Measurements from ENCODE around the gene RFESD.

Gene RFESD

DNA sequence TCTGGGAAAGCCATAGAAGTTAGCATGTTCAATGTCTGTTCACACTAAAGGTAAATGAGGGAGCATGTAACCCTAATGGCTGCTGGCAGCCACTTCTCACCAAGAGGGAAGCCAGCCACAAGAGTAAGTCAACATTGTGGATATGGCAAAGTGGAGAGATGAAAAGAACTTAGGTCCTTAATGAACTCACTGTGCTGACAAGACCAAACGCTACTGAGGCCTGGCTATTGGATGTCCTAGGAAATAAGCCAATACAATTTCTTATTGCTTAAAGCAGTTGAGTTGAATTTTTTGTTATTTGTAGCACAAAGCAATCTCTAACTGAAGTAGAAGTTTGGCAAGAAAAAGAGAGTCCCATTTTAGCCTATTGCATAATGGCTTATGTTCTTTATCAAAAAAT, 19.9 kb upstream of the RFESD start:
- DNase-seq (ENCODE audit: extremely low spot score) = no peak
- ChIA-PET CTCF (no interaction called here), POLR2A (no interaction called here)
- no peak for TF ChIP-seq ARNT (IDR thresholded peaks at IDR 0.05)
- TF ChIP-seq TARDBP (IDR thresholded peaks at IDR 0.05) = no peak
- no peak for TF ChIP-seq L3MBTL2 (conservative IDR thresholded peaks at IDR 0.05)
- TF ChIP-seq ELF4 (IDR thresholded peaks at IDR 0.05) = no peak
- no peak for TF ChIP-seq FOXM1 (IDR thresholded peaks at IDR 0.05; ENCODE audit: borderline replicate concordance)
- no peak for TF ChIP-seq SP1 (IDR thresholded peaks at IDR 0.05)
- no peak for TF ChIP-seq PKNOX1 (IDR thresholded peaks at IDR 0.05)
- TF ChIP-seq FOXA1 (IDR thresholded peaks at IDR 0.05) = no peak
- no peak for TF ChIP-seq CTBP1 (IDR thresholded peaks at IDR 0.05; ENCODE audit: borderline replicate concordance)
- no peak for TF ChIP-seq HDGF (IDR thresholded peaks at IDR 0.05; ENCODE audit: borderline replicate concordance)
- no peak for TF ChIP-seq ZNF384 (IDR thresholded peaks at IDR 0.05)
- TF ChIP-seq NFRKB (IDR thresholded peaks at IDR 0.05) = no peak
- TF ChIP-seq FOXK2 (IDR thresholded peaks at IDR 0.05) = no peak
- TF ChIP-seq SUZ12 (IDR thresholded peaks at IDR 0.05) = no peak

GRCh38 chr5:95627971-95628810, 18.4 kb upstream of the RFESD start:
- ChIA-PET CTCF (no interaction called here), POLR2A (no interaction called here)
- DNase-seq (ENCODE audit: extremely low spot score) = no peak
- TF ChIP-seq FOXK2 (IDR thresholded peaks at IDR 0.05) (no peak), CTBP1 (IDR thresholded peaks at IDR 0.05; ENCODE audit: borderline replicate concordance) (no peak), HDGF (IDR thresholded peaks at IDR 0.05; ENCODE audit: borderline replicate concordance) (no peak), SP1 (IDR thresholded peaks at IDR 0.05) (no peak), L3MBTL2 (conservative IDR thresholded peaks at IDR 0.05) (no peak), SUZ12 (IDR thresholded peaks at IDR 0.05) (no peak), TARDBP (IDR thresholded peaks at IDR 0.05) (no peak), NFRKB (IDR thresholded peaks at IDR 0.05) (no peak), ZNF384 (IDR thresholded peaks at IDR 0.05) (no peak), LEF1 (IDR thresholded peaks at IDR 0.05; ENCODE audit: borderline replicate concordance) (no peak), FOXA1 (IDR thresholded peaks at IDR 0.05) (no peak)

- CTCF ChIA-PET = no interaction called here
- POLR2A ChIA-PET = no interaction called here
- DNase-seq (ENCODE audit: extremely low spot score) = no peak
- TF ChIP-seq L3MBTL2 (conservative IDR thresholded peaks at IDR 0.05) = no peak
- TF ChIP-seq SP1 (IDR thresholded peaks at IDR 0.05) = no peak
- no peak for TF ChIP-seq PKNOX1 (IDR thresholded peaks at IDR 0.05)
- no peak for TF ChIP-seq CTBP1 (IDR thresholded peaks at IDR 0.05; ENCODE audit: borderline replicate concordance)
- TF ChIP-seq FOXK2 (IDR thresholded peaks at IDR 0.05) = no peak
- no peak for TF ChIP-seq SUZ12 (IDR thresholded peaks at IDR 0.05)
- no peak for TF ChIP-seq FOXA1 (IDR thresholded peaks at IDR 0.05)
- TF ChIP-seq NFRKB (IDR thresholded peaks at IDR 0.05) = no peak
- no peak for TF ChIP-seq ARNT (IDR thresholded peaks at IDR 0.05)
- no peak for TF ChIP-seq BHLHE40 (IDR thresholded peaks at IDR 0.05; ENCODE audit: borderline replicate concordance)
- no peak for TF ChIP-seq HDGF (IDR thresholded peaks at IDR 0.05; ENCODE audit: borderline replicate concordance)
- TF ChIP-seq TARDBP (IDR thresholded peaks at IDR 0.05) = no peak
- TF ChIP-seq LEF1 (IDR thresholded peaks at IDR 0.05; ENCODE audit: borderline replicate concordance) = no peak
- TF ChIP-seq ELF4 (IDR thresholded peaks at IDR 0.05) = no peak
- no peak for TF ChIP-seq FOXM1 (IDR thresholded peaks at IDR 0.05; ENCODE audit: borderline replicate concordance)
- TF ChIP-seq ZNF384 (IDR thresholded peaks at IDR 0.05) = no peak
Observed at GRCh38 chr5:95628933-95629332, 17.6 kb upstream of the RFESD start.

DNA sequence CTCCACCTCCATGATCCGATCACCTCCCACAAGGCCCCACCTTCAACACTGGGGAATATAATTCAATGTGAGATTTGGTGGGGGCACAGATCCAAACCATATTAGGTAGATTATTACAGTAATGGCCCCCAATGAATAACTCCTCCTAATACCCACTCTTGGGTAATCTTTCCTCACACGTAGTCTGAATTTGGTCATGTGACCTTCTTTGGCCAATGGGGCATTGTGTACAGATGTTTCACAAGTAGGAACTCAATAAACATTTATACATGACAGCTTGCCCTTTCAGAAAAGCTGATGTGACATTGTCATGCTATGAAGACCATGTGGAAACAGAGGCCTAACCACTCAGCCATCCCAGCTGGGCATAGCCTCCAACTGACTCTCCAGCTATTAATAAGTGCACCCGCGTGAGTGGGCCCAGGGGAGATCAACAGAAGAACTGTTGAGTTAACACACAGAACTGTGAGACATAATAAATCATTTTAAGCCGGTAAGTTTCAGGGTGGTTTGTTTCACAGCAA, 16.1 kb upstream of the RFESD start:
- POLR2A ChIA-PET = interaction anchor here (1.5 kb wide), 1 partner anchor 16 kb away, joined by 5 read pairs; the partner anchor contains the start of gene RFESD
- DNase-seq (ENCODE audit: extremely low spot score) = no peak
- CTCF ChIA-PET = no interaction called here
- TF ChIP-seq SP1 (IDR thresholded peaks at IDR 0.05) = no peak
- no peak for TF ChIP-seq HDGF (IDR thresholded peaks at IDR 0.05; ENCODE audit: borderline replicate concordance)
- TF ChIP-seq ZNF384 (IDR thresholded peaks at IDR 0.05) = no peak
- TF ChIP-seq LEF1 (IDR thresholded peaks at IDR 0.05; ENCODE audit: borderline replicate concordance) = no peak
- TF ChIP-seq CTBP1 (IDR thresholded peaks at IDR 0.05; ENCODE audit: borderline replicate concordance) = no peak
- no peak for TF ChIP-seq FOXM1 (IDR thresholded peaks at IDR 0.05; ENCODE audit: borderline replicate concordance)
- no peak for TF ChIP-seq L3MBTL2 (conservative IDR thresholded peaks at IDR 0.05)
- no peak for TF ChIP-seq NFRKB (IDR thresholded peaks at IDR 0.05)
- TF ChIP-seq ELF4 (IDR thresholded peaks at IDR 0.05) = no peak
- TF ChIP-seq TARDBP (IDR thresholded peaks at IDR 0.05) = no peak
- no peak for TF ChIP-seq BHLHE40 (IDR thresholded peaks at IDR 0.05; ENCODE audit: borderline replicate concordance)
- TF ChIP-seq FOXK2 (IDR thresholded peaks at IDR 0.05) = no peak
- TF ChIP-seq SUZ12 (IDR thresholded peaks at IDR 0.05) = no peak
- TF ChIP-seq FOXA1 (IDR thresholded peaks at IDR 0.05) = no peak
- no peak for TF ChIP-seq PKNOX1 (IDR thresholded peaks at IDR 0.05)
- TF ChIP-seq ARNT (IDR thresholded peaks at IDR 0.05) = no peak

GRCh38 chr5:95631255-95631958, 15.2 kb upstream of the RFESD start:
- POLR2A ChIA-PET = interaction anchor here (1.5 kb wide), 1 partner anchor 15 kb away, joined by 5 read pairs; the partner anchor contains the start of gene RFESD
- no peak for DNase-seq (ENCODE audit: extremely low spot score)
- no peak for TF ChIP-seq BHLHE40 (IDR thresholded peaks at IDR 0.05; ENCODE audit: borderline replicate concordance)
- no peak for TF ChIP-seq ZNF384 (IDR thresholded peaks at IDR 0.05)
- TF ChIP-seq NFRKB (IDR thresholded peaks at IDR 0.05) = no peak
- TF ChIP-seq SUZ12 (IDR thresholded peaks at IDR 0.05) = no peak
- no peak for TF ChIP-seq SP1 (IDR thresholded peaks at IDR 0.05)
- TF ChIP-seq ARNT (IDR thresholded peaks at IDR 0.05) = no peak
- no peak for TF ChIP-seq LEF1 (IDR thresholded peaks at IDR 0.05; ENCODE audit: borderline replicate concordance)
- TF ChIP-seq HDGF (IDR thresholded peaks at IDR 0.05; ENCODE audit: borderline replicate concordance) = no peak
- TF ChIP-seq FOXA1 (IDR thresholded peaks at IDR 0.05) = no peak
- no peak for TF ChIP-seq PKNOX1 (IDR thresholded peaks at IDR 0.05)
- TF ChIP-seq CTBP1 (IDR thresholded peaks at IDR 0.05; ENCODE audit: borderline replicate concordance) = no peak
- no peak for TF ChIP-seq TARDBP (IDR thresholded peaks at IDR 0.05)
- TF ChIP-seq L3MBTL2 (conservative IDR thresholded peaks at IDR 0.05) = no peak
- no peak for TF ChIP-seq FOXK2 (IDR thresholded peaks at IDR 0.05)
- no peak for TF ChIP-seq FOXM1 (IDR thresholded peaks at IDR 0.05; ENCODE audit: borderline replicate concordance)
- TF ChIP-seq ELF4 (IDR thresholded peaks at IDR 0.05) = no peak
- CTCF ChIA-PET = interaction anchor here (1.3 kb wide), 1 partner anchor 11 kb away, joined by 3 read pairs; no protein-coding TSS in a partner anchor

Data from HEK293T (cell line).